ENCODE results near the gene VSX1.

Gene VSX1

GRCh38 chr20:25053255-25054031 lies 28.5 kb downstream of the VSX1 start:
- DNase-seq (ENCODE audit: low read depth in 2 of 2), result no peak

DNA sequence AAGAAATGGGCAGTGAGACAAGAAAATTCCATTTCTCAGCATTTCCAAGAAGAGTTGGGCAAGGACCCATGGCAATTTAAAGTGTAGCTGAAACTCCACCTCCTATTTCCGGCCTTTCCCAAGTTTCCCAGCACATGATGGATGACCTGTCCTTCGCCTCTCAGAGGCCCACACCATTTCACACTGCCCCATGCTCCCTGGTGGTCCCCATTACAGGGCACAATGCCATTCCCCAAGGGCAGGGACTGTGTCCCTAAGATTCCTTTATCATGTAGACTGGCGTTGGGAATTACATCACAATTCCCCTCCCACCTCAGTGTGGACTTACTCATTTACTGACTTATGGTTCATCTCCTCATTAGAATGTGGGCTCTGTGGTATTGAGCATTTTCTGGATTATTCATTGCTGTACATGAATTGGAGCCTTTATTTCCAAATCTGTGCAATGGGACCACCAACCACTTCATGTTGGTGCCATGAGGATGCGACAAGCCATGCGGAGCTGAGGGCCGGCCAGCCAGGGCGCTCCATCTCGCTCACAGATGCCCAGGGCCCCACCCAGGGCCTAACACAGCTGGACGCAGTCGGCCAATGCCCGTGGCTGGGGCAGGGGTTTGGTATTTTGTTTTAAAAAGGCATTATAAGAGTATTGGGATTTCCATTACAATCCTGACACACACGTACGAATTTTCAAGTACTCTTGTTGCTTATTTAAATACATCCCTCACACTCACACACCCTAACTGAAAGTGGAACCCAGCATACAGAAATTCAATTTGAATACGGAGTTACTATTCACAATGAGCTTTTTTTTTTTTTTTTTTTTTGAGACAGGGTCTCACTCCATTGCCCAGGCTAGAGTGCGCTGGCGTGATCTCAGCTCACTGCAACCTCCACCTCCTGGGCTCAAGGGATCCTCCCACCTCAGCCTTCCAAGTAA lies 29.4 kb downstream of the VSX1 start:
- no peak for DNase-seq (ENCODE audit: low read depth in 2 of 2)

- no peak for DNase-seq (ENCODE audit: low read depth in 2 of 2)
Measured at GRCh38 chr20:25051386-25052155, 30.4 kb downstream of the VSX1 start.

GRCh38 chr20:25050501-25051350 lies 31.2 kb downstream of the VSX1 start:
- no peak for DNase-seq (ENCODE audit: low read depth in 2 of 2)

GRCh38 chr20:25050082-25050481 lies 31.9 kb downstream of the VSX1 start:
- no peak for DNase-seq (ENCODE audit: low read depth in 2 of 2)

DNA sequence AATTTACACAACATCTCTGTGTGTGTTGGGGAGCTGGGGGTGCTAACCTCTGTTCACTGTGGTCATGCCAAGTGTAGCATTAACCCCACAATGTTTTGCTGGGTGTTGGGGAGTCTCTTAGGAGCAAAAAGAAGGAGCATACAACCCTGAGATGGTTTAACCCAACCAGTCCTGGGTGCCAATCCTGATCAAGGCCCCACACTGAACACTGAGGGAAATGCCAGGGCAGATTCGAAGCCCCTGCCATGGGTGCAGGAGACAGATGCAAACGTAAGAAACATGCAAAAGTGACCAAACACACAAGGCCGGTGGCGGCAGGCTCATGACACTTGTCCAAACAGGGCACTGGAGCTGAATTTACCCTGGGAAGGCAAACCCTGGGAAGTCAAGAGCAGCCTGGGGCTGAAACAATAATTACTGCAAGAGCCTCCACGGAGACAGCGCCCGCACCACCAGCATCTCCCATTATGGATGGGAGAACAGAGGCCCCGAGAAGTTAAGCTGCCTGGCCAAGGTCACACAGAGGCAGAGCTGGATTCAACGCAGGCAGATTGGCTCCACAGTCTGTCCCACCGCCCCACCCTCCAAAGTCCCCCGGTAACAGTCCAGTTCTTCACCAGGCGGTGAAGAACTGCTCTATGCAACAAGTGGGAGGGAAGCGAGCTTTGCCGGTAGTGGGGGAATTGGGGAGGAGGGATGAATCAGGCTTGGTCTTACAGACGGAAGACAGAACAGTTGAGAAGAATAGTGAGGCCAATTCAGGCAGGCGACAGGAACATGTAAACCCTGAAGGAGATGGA lies 32.5 kb downstream of the VSX1 start:
- DNase-seq (ENCODE audit: low read depth in 2 of 2), result no peak

- DNase-seq (ENCODE audit: low read depth in 2 of 2), result no peak
Measured at GRCh38 chr20:25048519-25048952, 33.4 kb downstream of the VSX1 start.

- DNase-seq (ENCODE audit: low read depth in 2 of 2), result no peak
Measured at GRCh38 chr20:25047766-25048165, 34.2 kb downstream of the VSX1 start.

GRCh38 chr20:25046736-25047666 lies 34.9 kb downstream of the VSX1 start:
- no peak for DNase-seq (ENCODE audit: low read depth in 2 of 2)

DNA sequence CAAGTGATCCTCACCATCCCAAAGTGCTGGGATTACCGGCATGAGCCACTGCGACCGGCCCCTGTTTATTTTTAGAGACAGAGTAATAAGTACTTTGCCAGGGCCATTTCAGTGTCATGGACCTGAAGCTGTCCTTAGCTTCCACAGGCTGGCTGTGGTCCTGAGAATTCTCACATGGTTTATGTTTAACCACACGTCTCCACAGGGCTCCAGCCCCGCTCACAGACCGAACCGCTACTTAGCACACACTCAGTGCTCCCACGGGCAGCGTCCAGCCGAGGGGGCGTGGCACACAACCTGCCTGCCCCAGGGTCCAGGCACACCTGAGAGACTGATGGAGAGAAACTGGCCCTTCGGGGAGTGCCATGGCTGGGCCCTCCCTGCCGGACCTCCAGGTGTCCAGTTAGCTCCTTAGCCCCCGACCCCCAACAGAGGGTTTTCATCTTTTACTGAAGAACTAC lies 35.7 kb downstream of the VSX1 start:
- DNase-seq (ENCODE audit: low read depth in 2 of 2), result no peak

GRCh38 chr20:25045343-25045712 lies 36.6 kb downstream of the VSX1 start:
- no peak for DNase-seq (ENCODE audit: low read depth in 2 of 2)

- no peak for DNase-seq (ENCODE audit: low read depth in 2 of 2)
Measured at GRCh38 chr20:25044660-25045342, 37.1 kb downstream of the VSX1 start.

DNA sequence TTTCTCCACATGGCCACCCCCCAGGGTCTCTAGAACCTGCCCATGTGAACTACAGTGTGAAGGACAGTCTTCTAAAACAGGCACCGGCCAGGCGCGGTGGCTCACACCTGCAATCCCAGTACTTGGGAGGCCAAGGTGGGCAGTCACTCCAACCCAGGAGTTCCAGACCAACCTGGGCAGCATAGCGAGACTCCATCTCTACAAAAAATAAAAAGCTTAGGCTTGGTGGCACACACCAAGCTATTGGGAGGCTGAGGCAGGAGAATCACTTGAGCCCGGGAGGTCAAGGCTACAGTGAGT lies 37.7 kb downstream of the VSX1 start:
- DNase-seq (ENCODE audit: low read depth in 2 of 2), result no peak

GRCh38 chr20:25043499-25044260 lies 38.3 kb downstream of the VSX1 start:
- DNase-seq (ENCODE audit: low read depth in 2 of 2), result no peak

GRCh38 chr20:25042531-25043498 lies 39.1 kb downstream of the VSX1 start:
- no peak for DNase-seq (ENCODE audit: low read depth in 2 of 2)

DNA sequence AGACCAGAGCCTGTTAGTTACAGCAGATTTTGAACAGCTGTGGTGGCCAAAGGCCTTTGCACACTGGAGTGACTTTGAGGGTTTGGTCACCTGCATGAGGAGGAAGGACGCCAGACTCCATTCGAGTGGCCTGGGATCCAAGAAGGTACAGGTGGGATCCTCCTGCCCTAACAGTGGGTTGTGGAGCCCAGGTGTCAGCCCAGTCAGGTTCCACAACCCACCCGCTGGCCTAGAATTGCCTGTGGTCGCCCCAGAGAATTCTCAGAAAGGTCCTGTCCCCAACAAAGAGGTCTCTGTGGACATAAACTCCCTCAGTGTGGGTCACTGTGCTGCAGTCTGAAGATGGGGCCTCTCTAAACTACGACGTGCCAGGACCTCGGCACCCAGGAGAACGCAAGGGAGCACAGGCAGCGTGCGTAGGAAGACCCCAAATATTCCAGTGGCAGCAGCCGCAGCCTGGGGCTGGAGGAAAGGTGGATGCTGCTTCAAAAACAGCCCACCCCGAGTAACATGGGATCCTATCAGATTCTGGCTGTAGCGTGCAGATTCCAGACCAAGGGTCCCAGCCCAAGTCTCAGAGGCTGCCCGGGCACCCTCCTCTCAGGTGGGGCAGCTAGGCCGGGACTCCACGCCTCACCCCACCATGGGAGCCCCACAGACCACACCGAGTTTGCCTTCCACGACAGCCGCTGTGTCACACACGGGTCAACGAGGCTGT lies 40.0 kb downstream of the VSX1 start:
- DNase-seq (ENCODE audit: low read depth in 2 of 2), result no peak

All from stimulated activated CD8-positive, alpha-beta memory T cell treated with anti-CD3 and anti-CD28 coated beads, Interleukin-7, amount 100 ng/mL, for 1 hour (primary cell).